Nephron progenitor cell (in vitro differentiated cells): ENCODE results near the gene KANSL3.

Experiments used
- DNase-seq: peaks from one replicate; pipeline ENCODE4 v3.0.0; 2021
- H3K27ac Mint-ChIP-seq: 2 replicates; pipeline ENCODE4 v1.8.0; 2021; ENCODE audit warnings: mild to moderate bottlenecking, moderate library complexity, mixed read lengths
- H3K27me3 Mint-ChIP-seq: 2 replicates; pipeline ENCODE4 v1.8.0; 2021; ENCODE audit warnings: mild to moderate bottlenecking, low read depth, mixed read lengths; ENCODE audit not compliant: poor library complexity
- H3K36me3 Mint-ChIP-seq: 2 replicates; pipeline ENCODE4 v1.8.0; 2021; ENCODE audit warnings: low read depth, mixed read lengths
- H3K4me1 Mint-ChIP-seq: 2 replicates; pipeline ENCODE4 v1.8.0; 2021; ENCODE audit warnings: mixed read lengths
- H3K4me3 Mint-ChIP-seq: 2 replicates; pipeline ENCODE4 v1.8.0; 2021; ENCODE audit warnings: mild to moderate bottlenecking, moderate library complexity, mixed read lengths
- H3K9me3 Mint-ChIP-seq: 2 replicates; pipeline ENCODE4 v1.8.0; 2021; ENCODE audit warnings: mild to moderate bottlenecking, moderate library complexity, mixed read lengths
- TF ChIP-seq, protein P1 (sequence below): fragments of 200-600 bp; sonication (generic); IDR thresholded peaks from 2 replicates; pipeline ENCODE4 v1.5.0; 2021; ENCODE audit warnings: antibody characterized with exemption

The KANSL3 gene

DNA sequence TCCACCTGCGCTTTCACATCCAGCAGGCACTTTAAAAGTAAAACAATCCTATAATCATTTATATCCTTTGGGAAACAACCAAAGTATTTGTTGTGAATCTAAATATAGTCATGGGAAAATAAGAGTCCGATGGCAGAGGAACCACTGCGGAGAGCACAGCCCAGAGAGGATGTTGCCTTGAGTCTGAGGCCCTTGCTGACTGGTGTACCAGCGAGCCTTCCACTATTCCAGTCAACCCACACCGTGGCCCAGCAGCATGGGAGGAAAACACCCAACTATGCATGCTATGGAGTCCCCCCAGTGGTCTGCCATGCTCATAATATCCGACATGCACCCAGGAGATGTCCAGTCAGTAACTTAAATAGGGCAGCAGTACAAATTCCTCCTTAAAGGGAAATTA lies 21.6 kb downstream of the KANSL3 start:
- no peak overlapping the region for H3K27ac Mint-ChIP-seq
- no peaks in the 10 kb centered on the region for H3K27me3 Mint-ChIP-seq
- TF ChIP-seq, protein P1, sequence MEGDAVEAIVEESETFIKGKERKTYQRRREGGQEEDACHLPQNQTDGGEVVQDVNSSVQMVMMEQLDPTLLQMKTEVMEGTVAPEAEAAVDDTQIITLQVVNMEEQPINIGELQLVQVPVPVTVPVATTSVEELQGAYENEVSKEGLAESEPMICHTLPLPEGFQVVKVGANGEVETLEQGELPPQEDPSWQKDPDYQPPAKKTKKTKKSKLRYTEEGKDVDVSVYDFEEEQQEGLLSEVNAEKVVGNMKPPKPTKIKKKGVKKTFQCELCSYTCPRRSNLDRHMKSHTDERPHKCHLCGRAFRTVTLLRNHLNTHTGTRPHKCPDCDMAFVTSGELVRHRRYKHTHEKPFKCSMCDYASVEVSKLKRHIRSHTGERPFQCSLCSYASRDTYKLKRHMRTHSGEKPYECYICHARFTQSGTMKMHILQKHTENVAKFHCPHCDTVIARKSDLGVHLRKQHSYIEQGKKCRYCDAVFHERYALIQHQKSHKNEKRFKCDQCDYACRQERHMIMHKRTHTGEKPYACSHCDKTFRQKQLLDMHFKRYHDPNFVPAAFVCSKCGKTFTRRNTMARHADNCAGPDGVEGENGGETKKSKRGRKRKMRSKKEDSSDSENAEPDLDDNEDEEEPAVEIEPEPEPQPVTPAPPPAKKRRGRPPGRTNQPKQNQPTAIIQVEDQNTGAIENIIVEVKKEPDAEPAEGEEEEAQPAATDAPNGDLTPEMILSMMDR, result no peak
- H3K9me3 Mint-ChIP-seq, result no peaks in the 10 kb centered on the region
- no peak overlapping the region for H3K4me3 Mint-ChIP-seq
- H3K4me1 Mint-ChIP-seq, result no peaks in the 10 kb centered on the region
- peaks cover 61% of the 10 kb centered on the region for H3K36me3 Mint-ChIP-seq
- DNase-seq, result no peak

DNA sequence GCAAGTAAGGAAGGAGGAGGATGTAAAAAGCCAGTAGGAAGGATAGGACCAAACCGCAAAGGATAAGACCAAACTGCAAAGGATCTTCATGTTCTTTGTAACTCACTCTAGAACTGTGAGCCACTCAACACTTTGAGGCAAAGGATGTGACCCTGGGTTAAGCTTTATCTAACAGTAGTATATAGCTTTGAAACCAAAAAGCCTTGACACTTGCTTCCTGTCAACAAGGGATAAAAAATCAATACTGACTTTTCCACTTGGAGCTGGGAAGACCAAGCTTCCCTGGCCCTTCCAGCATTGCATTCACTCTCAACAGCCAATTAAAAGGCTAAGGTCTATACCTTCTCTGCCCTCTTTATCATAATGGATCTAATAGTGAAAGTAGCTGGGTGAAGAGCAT lies 22.0 kb downstream of the KANSL3 start:
- Mint-ChIP-seq H3K36me3 (peaks cover 65% of the 10 kb centered on the region), H3K4me1 (no peaks in the 10 kb centered on the region), H3K27me3 (no peaks in the 10 kb centered on the region), H3K9me3 (no peaks in the 10 kb centered on the region), H3K4me3 (no peak overlapping the region), H3K27ac (no peak overlapping the region)
- DNase-seq, result no peak
- TF ChIP-seq, protein P1, result no peak

DNA sequence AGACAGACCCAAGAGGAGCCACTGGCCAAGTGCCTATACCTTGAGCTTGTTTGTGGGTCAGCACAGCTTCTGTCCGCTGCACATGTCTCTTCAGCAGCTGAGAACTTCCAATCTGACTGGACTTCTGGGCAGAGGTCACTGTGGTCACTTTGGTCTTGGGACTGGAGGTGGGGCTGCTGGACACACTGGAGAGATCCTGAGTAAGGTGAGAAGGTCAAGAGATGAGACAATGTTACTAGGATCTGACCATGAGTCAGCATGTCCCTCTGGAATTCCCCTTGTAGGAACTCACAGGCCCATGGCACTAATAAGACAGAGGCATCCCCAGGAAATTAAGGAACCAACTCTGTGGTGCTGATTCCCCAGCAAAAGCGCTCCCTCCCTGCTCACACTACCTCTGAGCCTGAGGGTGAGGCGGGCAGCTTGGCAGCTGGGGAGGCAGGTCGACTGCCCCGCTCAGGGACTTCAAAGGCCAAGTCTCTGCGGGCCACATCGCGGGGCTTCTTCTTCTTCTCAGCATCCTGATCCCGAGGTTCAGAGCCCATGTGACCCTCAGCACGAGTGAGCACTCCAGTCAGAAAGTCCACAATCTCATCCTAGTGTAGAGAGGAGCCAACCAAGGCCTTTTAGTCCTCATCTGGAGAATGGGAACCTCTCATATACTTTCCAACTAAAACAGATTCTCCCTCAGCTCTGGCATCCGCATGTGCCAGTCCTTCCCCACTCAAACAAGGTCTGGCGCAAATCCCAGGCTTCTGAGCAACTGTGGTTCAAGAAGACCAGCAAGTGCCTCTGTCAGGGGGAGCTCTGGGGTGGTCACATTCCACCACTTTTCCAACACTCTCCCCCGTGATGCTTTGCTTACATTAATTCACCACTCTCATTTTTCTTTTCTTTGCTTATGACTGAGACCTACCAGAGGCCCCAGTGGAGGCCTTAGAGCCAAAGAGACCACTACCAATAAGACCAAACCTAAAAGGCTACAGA lies 29.4 kb downstream of the KANSL3 start:
- peaks cover 88% of the 10 kb centered on the region for H3K36me3 Mint-ChIP-seq
- TF ChIP-seq, protein P1, result no peak
- no peaks in the 10 kb centered on the region for H3K4me1 Mint-ChIP-seq
- H3K27ac Mint-ChIP-seq, result no peak overlapping the region
- H3K9me3 Mint-ChIP-seq, result no peaks in the 10 kb centered on the region
- H3K4me3 Mint-ChIP-seq, result no peak overlapping the region
- DNase-seq, result no peak
- H3K27me3 Mint-ChIP-seq, result no peaks in the 10 kb centered on the region

DNA sequence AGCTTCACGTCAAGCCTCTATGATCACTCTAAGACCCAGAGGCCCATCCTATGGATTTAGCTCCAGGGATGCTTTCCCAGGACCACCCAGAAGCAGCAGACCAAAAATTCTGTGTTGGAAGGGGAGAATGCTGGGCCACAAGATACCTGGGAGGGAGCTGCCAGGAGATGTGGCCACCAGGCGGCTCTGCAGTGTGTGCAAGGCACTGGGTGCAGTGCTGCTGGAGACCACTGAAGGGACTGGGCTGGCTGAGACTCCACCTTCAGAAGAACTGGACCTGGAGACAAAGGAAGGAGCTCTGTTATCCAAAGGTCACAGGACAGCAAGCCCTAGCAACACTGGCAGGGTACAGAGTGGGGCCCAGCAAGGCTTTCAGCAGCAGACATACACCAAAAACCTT lies 34.0 kb downstream of the KANSL3 start:
- no peaks in the 10 kb centered on the region for H3K4me1 Mint-ChIP-seq
- no peaks in the 10 kb centered on the region for H3K9me3 Mint-ChIP-seq
- H3K36me3 Mint-ChIP-seq, result peaks cover 82% of the 10 kb centered on the region
- no peak for DNase-seq
- no peak overlapping the region for H3K27ac Mint-ChIP-seq
- H3K4me3 Mint-ChIP-seq, result no peak overlapping the region
- TF ChIP-seq, protein P1, result no peak
- H3K27me3 Mint-ChIP-seq, result no peaks in the 10 kb centered on the region

DNA sequence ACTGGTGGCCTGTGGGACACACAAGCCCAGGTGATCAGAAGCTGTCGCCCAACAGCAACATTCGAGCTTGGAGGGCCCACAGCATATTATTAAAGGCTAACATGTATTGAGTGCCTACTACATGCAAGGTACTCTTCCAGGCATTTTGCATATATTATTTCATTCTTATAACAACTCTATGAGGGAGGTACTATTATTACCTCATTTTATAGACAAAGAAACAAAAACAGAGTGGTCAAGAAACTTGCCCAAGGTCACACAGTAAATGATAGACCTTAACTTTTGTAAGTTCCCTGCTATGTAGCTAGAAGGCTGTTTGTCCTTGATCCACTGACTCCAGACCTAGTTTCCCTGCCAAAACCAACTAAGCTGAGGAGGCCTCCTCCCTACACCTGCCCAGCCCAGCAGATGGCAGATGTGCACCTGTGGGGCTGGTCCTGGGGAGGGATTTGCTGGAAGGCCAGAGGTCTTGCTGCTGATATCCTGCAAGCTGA lies 35.7 kb downstream of the KANSL3 start:
- peaks cover 80% of the 10 kb centered on the region for H3K36me3 Mint-ChIP-seq
- no peaks in the 10 kb centered on the region for H3K4me1 Mint-ChIP-seq
- no peaks in the 10 kb centered on the region for H3K27me3 Mint-ChIP-seq
- TF ChIP-seq, protein P1, result no peak
- H3K4me3 Mint-ChIP-seq, result no peak overlapping the region
- H3K27ac Mint-ChIP-seq, result no peak overlapping the region
- H3K9me3 Mint-ChIP-seq, result no peaks in the 10 kb centered on the region
- DNase-seq, result no peak
